HTR-8/SVneo (cell line): ENCODE data around the gene PRAMEF13.
"Not testable (repeated sequence)": the region's sequence is repeated elsewhere in the genome, so short reads cannot be mapped to it uniquely, and the experiment has no call there.

Experiments
- DNase-seq: peaks from one replicate; pipeline ENCODE4 v3.0.0; 2011; ENCODE audit warnings: low spot score, mixed read lengths; ENCODE audit not compliant: insufficient read length
- FAIRE-seq: peaks from 2 replicates; lab custom pipeline; 2011; peaks lifted over from hg19 to GRCh38; lab: Jason Lieb, UNC

PRAMEF13 gene, protein sequence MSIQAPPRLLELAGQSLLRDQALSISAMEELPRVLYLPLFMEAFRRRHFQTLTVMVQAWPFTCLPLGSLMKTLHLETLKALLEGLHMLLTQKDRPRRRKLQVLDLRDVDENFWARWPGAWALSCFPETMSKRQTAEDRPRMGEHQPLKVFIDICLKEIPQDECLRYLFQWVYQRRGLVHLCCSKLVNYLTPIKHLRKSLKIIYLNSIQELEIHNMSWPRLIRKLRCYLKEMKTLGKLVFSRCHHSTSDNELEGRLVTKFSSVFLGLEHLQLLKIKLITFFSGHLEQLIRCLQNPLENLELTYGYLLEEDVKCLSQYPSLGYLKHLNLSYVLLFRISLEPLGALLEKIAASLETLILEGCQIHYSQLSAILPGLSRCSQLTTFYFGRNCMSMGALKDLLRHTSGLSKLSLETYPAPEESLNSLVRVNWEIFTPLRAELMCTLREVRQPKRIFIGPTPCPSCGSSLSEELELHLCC

DNA sequence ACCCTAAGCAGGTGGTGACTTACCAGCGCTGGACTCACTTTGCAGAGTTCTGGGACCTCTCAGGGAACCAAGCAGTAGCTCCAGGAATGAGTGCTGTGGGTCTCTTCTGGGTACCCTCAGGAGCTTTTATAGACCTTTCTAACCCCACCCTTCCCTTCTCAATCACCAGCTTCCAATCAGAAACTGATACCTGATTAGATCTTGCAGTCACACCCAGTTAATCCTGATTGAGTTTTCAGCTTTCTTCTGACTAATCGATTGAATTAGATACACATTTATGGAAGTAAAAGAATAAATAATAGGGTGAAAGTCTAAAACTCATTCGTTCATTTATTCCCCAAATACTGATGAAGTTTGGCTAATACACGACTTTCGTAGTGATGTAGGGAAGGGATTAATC, at the start of gene PRAMEF13:
PRAMEF13 (minus strand) TSS at position 101 of the 400 bp plus-strand sequence. CDS start 1,820 bp downstream, outside the sequence.
- DNase-seq, FAIRE-seq: not testable (repeated sequence)

DNA sequence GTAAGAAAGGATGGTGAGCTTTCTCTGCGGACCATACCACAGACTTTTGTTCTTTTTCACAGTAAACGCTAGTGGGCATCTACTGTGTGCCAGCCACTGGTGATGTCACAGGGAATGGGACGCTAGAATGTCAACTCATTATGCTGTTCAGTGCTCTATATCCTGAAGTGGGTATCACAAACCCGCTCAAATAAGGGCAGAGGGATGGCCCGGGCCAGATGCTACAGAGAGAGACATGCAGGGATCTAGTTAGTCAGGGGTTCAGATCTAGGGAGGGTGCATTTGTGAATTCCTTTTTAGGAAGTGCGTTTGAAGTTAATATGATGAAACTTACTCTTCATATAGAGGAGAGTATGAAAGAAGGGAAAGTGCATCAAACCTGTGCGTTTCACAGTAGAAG, 45.9 kb upstream of the PRAMEF13 start:
- DNase-seq, FAIRE-seq: not testable (repeated sequence)

DNA sequence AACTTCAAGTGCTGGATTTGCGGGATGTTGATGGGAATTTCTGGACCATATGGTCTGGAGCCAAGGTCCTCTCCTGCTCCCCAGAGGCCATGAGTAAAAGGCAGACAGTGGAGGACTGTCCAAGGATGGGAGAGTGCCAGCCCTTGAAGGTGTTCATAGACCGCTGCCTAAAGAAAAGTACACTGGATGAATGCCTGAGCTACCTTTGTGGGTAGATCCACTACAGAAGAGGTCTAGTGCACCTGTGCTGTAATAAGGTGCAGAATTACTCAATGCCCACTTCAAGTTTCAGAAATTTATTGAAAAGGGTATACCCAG, 45.3 kb upstream of the PRAMEF13 start:
- not testable (repeated sequence) for FAIRE-seq, DNase-seq

DNA sequence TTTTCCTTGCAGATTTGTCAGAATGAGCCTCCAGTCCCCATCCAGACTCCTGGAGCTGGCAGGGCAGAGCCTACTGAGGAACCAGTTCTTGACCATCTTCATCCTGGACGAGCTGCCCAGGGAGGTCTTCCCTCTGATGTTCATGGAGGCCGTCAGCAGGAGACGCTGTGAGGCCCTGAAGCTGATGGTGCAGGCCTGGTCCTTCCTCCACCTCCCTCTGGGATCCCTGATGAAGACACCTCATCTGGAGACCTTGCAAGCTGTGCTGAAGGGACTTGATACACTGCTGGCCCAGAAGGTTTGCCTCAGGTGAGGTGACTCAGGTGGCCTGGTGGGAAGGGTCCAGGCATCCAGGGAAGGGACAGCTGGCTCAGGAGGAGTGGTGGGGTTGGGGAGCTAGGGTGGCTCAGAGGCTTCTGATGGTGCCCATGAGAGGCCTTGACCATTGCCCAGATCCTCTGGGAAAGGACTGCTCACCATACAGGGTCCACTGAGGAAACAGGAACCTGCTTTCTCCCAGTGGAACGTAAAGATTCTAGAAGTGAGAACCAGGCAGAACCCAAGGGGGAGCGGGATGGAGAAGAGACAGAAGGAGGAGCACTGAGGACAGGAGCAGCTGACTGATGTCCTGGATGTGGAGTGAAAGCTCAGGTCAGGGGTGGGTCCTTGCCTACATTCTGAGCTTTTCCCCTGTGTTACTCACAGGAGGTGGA, 44.8 kb upstream of the PRAMEF13 start:
- not testable (repeated sequence) for FAIRE-seq, DNase-seq

DNA sequence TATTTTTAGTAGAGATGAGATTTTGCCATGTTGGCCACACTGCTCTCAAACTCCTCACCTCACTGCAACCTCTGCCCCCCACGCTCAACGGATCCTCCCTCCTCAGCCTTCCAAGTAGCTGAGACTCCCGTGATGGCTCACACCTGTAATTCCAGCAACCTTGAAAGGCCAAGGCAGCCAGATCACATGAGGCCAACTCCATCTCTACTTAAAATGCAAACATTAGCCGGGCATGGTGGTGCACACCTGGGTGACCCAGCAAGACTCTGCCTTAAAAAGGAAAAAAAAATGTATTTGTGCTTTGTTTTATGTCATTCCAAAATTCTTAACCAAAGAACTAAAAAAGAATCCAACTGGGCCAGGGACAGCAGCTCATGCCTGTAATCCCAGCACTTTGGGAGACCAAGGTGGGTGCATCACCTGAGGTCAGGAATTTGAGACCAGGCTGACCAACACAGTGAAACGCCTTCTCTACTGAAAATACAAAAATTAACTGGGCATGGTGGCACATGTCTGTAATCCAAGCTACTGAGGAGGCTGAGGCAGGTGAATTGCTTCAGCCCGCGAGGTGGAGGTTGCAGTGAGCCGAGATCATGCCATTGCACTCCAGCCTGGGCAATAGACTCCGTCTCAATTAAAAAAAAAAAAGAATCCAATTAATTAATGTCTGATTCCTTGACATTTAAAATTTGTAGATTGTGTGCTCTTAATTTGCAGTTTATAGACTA, 42.5 kb upstream of the PRAMEF13 start:
- FAIRE-seq, DNase-seq: not testable (repeated sequence)

DNA sequence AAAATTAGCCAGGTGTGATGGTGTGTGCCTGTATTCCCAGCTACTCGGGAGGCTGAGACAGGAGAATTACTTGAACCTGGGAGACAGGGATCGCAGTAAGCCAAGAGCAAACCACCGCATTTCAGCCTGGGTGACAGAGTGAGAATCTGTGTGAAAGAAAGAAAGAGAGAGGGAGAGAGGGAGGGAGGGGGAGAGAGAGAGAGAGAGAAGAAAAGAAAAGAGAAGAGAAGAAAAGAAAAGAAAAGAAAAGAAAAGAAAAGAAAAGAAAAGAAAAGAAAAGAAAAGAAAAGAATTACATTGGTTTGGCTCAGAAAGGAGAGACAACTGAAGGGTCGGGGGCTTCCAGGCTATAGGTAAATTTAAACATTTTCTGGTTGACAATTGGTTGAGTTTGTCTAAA, 38.4 kb upstream of the PRAMEF13 start:
- not testable (repeated sequence) for FAIRE-seq, DNase-seq

DNA sequence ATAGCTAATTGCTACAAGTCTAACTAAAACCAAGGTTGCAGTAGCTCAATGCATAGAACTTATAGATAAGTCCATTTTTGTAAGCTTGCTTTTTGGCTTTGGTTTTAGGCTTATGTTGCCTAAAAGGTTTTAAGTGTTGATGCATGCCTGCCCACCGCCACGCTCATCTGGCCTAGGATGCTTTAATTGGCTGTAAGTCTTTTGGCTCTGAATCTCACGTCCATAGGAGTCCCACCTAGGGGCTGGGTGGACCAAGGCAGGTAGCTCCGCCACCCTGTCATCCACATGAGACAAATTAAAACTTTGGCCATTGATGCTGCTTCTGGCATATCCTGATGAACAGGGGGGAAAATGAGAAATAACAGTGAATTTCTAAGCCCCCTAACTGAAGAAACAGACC, 36.4 kb upstream of the PRAMEF13 start:
- DNase-seq, FAIRE-seq: not testable (repeated sequence)

DNA sequence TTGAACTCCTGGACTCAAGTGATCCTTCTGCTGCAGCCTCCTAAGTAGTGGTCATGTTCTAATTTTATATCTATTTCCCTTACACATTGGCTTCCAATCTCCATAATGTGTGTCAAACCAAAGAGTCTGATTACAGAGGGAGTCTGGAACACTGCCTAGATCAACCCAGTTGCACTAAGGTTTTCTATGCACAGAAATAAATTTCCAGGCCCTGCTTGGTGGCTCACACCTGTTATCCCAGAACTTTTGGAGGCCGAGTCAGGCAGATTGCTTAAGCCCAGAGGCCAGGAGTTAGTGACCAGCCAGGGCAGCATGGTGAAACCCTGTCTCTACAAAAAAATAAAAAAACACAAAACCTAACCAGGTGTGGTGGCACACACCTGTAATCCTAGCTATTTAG, 32.8 kb upstream of the PRAMEF13 start:
- not testable (repeated sequence) for FAIRE-seq, DNase-seq

DNA sequence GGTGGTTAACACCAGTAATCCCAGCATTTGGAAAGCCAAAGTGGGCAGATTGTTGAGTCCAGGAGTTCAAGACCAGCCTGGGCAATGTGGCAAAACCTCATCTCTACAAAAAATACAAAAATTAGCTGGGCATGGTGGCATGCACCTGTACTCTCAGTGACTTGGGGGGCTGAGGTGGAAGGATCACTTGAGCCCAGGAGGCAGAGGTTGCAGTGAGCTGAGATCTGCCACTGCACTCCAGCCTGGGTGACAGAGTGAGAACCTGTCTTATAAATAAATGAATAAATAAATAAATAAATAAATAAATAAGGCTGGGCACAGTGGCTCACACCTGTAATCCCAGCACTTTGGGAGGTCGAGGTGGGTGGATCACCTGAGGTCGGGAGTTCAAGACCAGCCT, 30.8 kb upstream of the PRAMEF13 start:
- not testable (repeated sequence) for DNase-seq, FAIRE-seq

DNA sequence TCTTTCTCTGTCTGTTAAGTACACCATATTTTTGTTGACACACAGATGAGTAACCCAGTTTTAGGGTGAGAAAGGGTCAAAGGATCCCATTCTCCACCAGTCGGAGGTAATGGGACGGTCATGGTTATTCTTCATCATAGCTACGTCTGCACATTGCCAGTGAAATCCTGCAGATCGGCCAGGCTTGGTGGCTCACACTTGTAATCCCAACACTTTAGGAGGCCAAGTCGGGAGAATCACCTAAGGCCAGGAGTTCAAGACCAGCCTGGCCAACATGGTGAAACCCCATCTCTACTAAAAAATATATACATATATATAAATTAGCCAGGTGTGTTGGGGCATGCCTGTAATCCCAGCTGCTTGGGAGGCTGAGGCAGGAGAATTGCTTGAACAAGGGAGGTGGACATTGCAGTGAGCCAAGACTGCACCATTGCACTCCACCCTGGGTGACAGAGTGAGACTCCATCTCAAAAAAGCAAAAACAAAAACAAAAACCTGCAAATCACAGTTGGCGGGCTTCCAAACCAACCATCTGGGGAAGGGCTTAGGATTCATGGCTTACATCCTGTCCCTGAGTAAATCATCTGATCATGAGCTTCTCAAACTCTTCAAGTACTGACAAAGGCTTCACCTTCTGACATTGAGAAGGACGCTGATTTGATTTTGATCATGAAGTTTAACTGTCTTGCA, 30.0 kb upstream of the PRAMEF13 start:
- FAIRE-seq, DNase-seq: not testable (repeated sequence)

DNA sequence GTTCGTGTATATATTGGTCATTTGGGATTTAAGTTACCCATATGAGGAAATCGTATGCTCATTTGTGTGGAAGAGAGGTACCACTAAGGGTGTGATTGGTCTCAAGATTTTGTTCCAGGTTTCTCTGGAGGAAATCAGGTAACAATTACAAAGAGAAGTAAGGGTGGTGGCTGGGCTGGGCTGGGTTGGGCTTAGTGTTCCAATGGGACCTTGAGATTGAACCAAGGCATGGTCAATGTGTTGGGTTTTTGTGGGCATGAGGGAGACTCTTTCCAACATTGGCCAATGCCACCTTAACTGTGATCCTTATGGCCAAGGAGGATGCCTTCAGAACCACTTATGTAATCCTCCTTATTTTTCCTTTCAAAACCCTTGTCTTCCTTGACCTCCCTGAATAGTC, 29.4 kb upstream of the PRAMEF13 start:
- not testable (repeated sequence) for DNase-seq, FAIRE-seq

DNA sequence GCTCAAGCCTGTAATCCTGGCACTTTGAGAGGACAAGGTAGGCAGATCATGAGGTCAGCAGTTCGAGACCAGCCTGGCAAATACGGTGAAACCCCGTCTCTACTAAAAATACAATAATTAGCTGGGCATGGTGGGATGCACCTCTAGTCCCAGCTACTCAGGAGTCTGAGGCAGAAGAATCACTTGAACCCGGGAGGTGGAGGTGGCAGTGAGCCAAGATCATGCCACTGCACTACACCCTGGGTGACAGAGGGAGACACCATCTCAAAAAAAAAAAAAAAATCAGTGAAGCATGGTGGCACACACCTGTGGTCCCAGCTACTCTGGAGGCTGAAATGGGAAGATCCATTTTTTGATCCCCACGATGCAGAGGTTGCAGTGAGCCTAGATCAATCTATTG, 28.9 kb upstream of the PRAMEF13 start:
- DNase-seq, FAIRE-seq: not testable (repeated sequence)

DNA sequence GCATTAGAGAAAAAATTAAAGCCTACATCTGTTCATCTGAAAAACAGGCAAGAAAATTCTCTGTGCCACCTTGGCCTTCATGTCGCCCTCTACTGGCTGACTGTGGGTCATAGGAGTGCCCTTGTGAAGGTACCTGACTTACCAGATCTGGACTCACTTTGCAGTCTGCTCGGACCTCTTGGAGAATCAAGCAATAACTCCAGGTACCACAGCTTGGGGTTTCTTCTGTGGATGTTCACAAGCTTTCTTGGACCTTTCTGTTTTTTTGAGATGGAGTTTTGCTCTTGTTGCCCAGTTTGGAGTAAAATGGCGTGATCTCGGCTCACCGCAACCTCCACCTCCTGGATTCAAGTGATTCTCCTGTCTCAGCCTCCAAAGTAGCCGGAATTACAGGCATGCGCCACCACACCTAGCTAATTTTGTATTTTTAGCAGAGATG, 27.2 kb upstream of the PRAMEF13 start:
- DNase-seq (no peak), FAIRE-seq (no peak)

DNA sequence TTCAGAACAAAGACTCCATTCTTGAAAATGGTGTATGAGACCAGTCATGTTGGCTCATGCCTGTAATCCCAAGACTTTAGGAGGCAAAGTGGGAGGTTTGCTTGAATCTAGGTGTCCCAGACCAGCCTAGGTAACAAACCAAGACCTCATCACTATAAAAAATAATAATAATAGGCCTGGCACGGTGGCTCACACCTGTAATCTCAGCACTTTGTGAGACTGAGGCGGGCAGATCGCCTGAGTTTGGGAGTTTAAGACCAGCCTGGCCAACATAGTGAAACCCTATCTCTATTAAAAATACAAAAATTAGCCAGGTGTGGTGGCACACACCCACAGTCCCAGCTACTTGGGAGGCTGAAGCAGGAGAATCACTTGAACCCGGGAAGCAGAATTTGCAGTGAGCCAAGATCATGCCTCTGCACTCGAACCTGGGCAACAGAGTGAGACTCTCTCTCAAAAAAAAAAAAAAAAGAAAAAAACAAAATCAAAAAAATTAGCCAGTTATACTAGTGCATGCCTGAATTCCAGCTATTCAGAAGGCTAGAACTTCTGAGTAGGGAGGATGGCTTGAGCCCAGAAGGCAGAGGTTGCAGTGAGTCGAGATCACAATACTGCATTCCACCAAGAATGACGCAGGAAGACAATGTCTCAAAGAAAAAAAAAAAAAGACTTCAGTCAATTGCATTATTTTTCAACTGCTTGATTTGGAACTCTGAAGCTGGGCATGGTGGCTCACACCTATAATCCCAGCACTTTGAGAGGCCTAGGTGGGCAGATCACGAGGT, 26.3 kb upstream of the PRAMEF13 start:
- not testable (repeated sequence) for DNase-seq, FAIRE-seq

DNA sequence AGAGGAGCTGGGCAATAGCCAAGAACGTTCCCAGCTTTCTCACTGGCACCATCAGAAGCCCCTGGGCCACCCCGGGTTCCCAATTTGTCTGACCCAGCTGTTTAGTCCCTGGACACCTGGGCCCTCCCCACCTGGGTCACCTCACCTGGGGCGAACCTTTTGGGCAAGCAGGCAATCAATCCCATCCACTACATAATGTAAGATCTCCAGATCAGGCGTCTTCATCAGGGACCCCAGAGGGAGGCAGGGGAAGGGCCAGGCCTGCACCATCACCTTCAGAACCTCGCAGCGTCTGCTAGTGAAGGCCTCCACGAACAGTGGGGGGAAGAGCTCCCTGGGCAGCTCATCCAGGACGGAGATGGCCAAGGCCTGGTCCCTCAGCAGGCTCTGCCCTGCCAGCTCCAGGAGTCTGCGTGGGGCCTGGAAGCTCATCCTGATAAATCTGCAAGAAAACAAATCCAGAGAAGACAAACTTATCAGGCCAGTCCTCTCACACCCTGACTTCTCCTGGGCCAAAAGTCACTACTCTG, 24.5 kb upstream of the PRAMEF13 start, which contains the start of gene PRAMEF18:
PRAMEF18 (minus strand) TSS at position 480 of the 530 bp plus-strand sequence; CDS start at position 432, 48 bp downstream.
- not testable (repeated sequence) for FAIRE-seq, DNase-seq

DNA sequence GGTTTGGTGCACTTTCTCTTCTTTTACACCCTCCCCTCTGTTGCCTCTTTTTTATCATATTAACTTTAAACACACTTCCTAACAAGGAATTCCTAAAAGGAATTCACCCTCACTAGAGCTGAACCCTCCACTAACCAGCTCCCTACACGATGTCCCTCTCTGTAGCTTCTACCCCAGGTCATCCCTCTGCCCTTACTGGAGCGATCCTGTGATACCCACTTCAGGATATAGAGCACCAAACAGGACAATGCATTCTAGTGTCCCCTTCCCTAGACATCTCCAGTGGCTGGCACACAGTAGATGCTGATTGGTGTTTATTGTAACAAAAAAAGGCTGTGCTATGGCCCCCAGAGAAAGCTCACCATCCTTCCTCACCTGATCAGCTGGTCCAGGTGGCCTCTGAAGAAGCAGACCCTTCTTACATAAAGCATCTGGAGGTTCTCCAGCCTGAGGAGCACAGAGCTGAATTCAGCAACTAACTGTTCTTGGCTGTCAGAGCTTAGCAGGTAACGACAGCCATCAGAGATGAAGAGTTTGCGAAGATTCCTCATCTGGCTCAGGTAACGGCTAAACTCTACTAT, 23.4 kb upstream of the PRAMEF13 start:
- DNase-seq (no peak), FAIRE-seq (no peak)

DNA sequence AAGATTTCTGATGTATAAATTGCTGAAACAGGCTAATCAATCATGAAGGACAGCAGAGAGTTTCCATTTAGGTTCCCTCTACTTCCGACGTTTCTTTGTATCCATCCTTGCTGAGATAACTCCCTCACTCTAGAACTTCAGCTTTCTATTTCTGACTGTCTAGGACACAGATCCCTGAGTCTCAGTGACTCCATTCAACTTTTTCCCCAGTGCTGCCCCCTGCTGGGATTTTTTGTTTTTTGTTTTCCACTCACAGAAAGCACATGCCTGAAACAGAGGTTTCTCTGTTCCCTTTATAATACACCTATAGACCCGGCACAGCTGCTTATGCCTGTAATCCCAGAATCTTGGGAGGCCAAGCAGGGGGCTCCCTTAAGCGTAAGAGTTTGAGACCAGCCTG, 21.6 kb upstream of the PRAMEF13 start:
- not testable (repeated sequence) for DNase-seq, FAIRE-seq

DNA sequence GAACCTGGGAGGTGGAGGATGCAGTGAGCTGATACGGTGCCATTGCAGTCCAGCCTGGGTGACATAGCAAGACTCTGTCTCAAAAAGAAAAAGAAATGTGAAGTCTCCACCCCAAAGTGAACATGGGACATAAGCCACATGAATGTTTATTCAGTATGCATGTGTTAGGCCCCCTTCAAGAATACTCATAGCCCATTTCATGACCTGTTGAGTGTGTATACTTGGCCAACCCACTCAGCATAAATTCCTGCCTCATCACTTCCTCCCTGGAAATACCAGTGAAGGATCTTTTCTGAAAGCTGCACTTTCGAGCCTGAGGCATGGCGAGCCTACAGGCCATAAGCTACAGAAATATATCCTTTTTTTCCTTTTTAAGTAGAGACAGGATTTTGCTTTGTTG, 18.0 kb upstream of the PRAMEF13 start:
- not testable (repeated sequence) for DNase-seq, FAIRE-seq
